Activated CD8-positive, alpha-beta T cell treated with anti-CD3 and anti-CD28 coated beads for 36 hours (primary cell): ENCODE results near the gene BDKRB2. TPM values are rescaled to one million over a fixed set of nuclear protein-coding genes. Genes with fewer than 3 reads are reported as not detected.

Experiments used
- ATAC-seq: fragments of 200-7000 bp; cut with Tn5 transposase; one replicate; pipeline ENCODE4 v1.10.0; 2021; ENCODE audit warnings: mild to moderate bottlenecking, moderate library complexity
- CTCF ChIA-PET: fragments of 350-600 bp; sonication (Branson Sonifier 250); formaldehyde crosslinking; loops from one replicate; lab custom pipeline; 2021; ENCODE audit warnings: antibody characterized with exemption; lab: Charles Lee
- POLR2A ChIA-PET: fragments of 350-600 bp; sonication (Branson Sonifier 250); formaldehyde crosslinking; loops from one replicate; lab custom pipeline; 2021; ENCODE audit warnings: antibody characterized with exemption; lab: Charles Lee
- DNase-seq: peaks from one replicate; pipeline ENCODE4 v3.0.0-alpha.2; 2020
- H3K27ac Mint-ChIP-seq: one replicate; pipeline ENCODE4 v1.8.0; 2021; ENCODE audit warnings: mild to moderate bottlenecking, mixed read lengths
- H3K27me3 Mint-ChIP-seq: one replicate; pipeline ENCODE4 v1.8.0; 2021; ENCODE audit warnings: mixed read lengths
- H3K36me3 Mint-ChIP-seq: one replicate; pipeline ENCODE4 v1.8.0; 2021; ENCODE audit warnings: low read depth, mixed read lengths
- H3K4me1 Mint-ChIP-seq: one replicate; pipeline ENCODE4 v1.8.0; 2021; ENCODE audit warnings: low read depth, mixed read lengths
- H3K4me3 Mint-ChIP-seq: one replicate; pipeline ENCODE4 v1.8.0; 2021; ENCODE audit warnings: mild to moderate bottlenecking, moderate library complexity, mixed read lengths
- H3K9me3 Mint-ChIP-seq: one replicate; pipeline ENCODE4 v1.8.0; 2021; ENCODE audit warnings: mixed read lengths
- CTCF ChIP-seq: fragments of 200-600 bp; IDR thresholded peaks from one replicate; pipeline ENCODE4 v1.8.0; 2022; ENCODE audit warnings: antibody characterized with exemption, mild to moderate bottlenecking
- intact Hi-C: fragments of 100-400 bp; cut with micrococcal nuclease; formaldehyde crosslinking; loops from one replicate; pipeline ENCODE4 v1.10.0; 2022
- total RNA-seq, 2 experiments: library from RNA; stranded (reverse); gene quantifications; one replicate each; pipeline ENCODE4 v1.2.3, GENCODE V29; 2021

BDKRB2 gene
- total RNA-seq, 2 experiments from 2014 or later: not detected

GRCh38 chr14:96268431-96269358 is 64.1 kb downstream of the BDKRB2 start:
- no peak for ATAC-seq
- no peak for TF ChIP-seq CTCF
- no peak for DNase-seq
- intact Hi-C loops: no loop called here
- no peaks in the 10 kb centered on the region for H3K36me3 Mint-ChIP-seq
- CTCF ChIA-PET: no interaction called here
- no peaks in the 10 kb centered on the region for H3K9me3 Mint-ChIP-seq
- H3K27ac Mint-ChIP-seq: no peak overlapping the region
- no peak overlapping the region for H3K4me3 Mint-ChIP-seq
- H3K27me3 Mint-ChIP-seq: no peaks in the 10 kb centered on the region
- H3K4me1 Mint-ChIP-seq: no peaks in the 10 kb centered on the region
- POLR2A ChIA-PET: no interaction called here

GRCh38 chr14:96269359-96269710 is 64.7 kb downstream of the BDKRB2 start:
- Mint-ChIP-seq H3K27me3 (no peaks in the 10 kb centered on the region), H3K4me1 (no peaks in the 10 kb centered on the region), H3K9me3 (no peaks in the 10 kb centered on the region), H3K4me3 (no peak overlapping the region), H3K36me3 (no peaks in the 10 kb centered on the region), H3K27ac (no peak overlapping the region)
- no peak for ATAC-seq
- ChIA-PET CTCF (no interaction called here), POLR2A (no interaction called here)
- TF ChIP-seq CTCF: no peak
- DNase-seq: no peak
- intact Hi-C loops: no loop called here

- ATAC-seq: no peak
- no peak for DNase-seq
- POLR2A ChIA-PET: interaction anchor here (1.1 kb wide), 1 partner anchor 160 kb away, joined by 3 read pairs; no protein-coding TSS in a partner anchor
- H3K27ac Mint-ChIP-seq: no peak overlapping the region
- H3K27me3 Mint-ChIP-seq: no peaks in the 10 kb centered on the region
- no peaks in the 10 kb centered on the region for H3K9me3 Mint-ChIP-seq
- H3K36me3 Mint-ChIP-seq: no peaks in the 10 kb centered on the region
- CTCF ChIA-PET: no interaction called here
- no peak overlapping the region for H3K4me3 Mint-ChIP-seq
- H3K4me1 Mint-ChIP-seq: peaks cover 2% of the 10 kb centered on the region
- TF ChIP-seq CTCF: no peak
- intact Hi-C loops: no loop called here
These were observed 66.2 kb downstream of the BDKRB2 start for GRCh38 chr14:96270565-96271420.

- no peak for TF ChIP-seq CTCF
- H3K36me3 Mint-ChIP-seq: no peaks in the 10 kb centered on the region
- DNase-seq (no peak), ATAC-seq (no peak)
- CTCF ChIA-PET: interaction anchor here (1.5 kb wide), 1 partner anchor 171 kb away, joined by 6 read pairs; no protein-coding TSS in a partner anchor
- peaks cover 2% of the 10 kb centered on the region for H3K4me1 Mint-ChIP-seq
- POLR2A ChIA-PET: interaction anchor here (1.1 kb wide), 1 partner anchor 161 kb away, joined by 3 read pairs; no protein-coding TSS in a partner anchor
- H3K9me3 Mint-ChIP-seq: no peaks in the 10 kb centered on the region
- H3K4me3 Mint-ChIP-seq: no peak overlapping the region
- peaks cover 1% of the 10 kb centered on the region for H3K27me3 Mint-ChIP-seq
- intact Hi-C loops: no loop called here
- H3K27ac Mint-ChIP-seq: no peak overlapping the region
These were observed 66.8 kb downstream of the BDKRB2 start for GRCh38 chr14:96271421-96271762.
